HG02870 (cell line): Measurements from ENCODE around the gene PRAMEF13.
"Not testable (repeated sequence)": the region's sequence is repeated elsewhere in the genome, so short reads cannot be mapped to it uniquely, and the experiment has no call there.

Source experiments
- ATAC-seq: cut with Tn5 transposase; IDR thresholded peaks from one replicate; pipeline ENCODE4 v1.9.1; 2021; ENCODE audit warnings: mild to moderate bottlenecking, moderate library complexity; ENCODE audit not compliant: unreplicated experiment

PRAMEF13 gene

DNA sequence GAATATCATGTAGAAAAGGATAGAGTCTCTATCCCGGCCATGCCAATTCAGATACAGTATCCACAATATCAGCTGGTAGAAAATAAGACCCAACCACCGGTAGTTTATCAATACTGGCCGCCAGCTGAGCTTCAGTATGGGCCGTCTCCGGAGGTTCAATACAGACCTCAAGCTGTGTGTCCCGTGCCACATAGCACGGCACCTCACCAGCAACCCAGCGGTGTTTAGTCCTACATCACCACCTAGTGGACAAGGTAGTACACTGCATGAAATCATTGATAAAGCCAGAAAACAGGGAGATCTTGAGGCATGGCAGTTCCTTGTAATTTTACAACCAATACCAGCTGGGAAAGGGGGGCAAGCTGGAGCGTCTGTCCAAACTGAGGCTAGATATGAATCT lies 7.5 kb upstream of the PRAMEF13 start:
- not testable (repeated sequence) for ATAC-seq

DNA sequence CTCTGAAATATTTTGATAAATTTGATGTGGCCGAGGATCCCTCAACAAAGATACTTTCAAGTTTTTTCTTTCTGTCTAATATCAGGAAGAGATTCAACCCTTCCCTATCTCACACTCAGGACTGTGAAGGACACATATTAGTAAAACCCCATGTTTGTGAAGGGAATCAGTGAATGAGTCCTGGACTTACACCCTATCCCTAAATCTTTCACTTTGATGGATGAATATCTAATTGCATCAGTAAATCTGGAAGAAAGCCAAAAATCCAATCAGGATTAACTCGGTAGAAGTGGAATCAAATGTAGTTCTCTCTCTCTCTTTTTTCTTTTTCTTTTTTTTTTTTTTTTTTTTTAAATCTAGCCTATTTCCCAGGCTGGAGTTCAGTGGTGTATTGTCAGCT lies 29.7 kb downstream of the PRAMEF13 start, which contains the start of gene PRAMEF9:
TSS of gene PRAMEF9 (plus strand) at position 301 of the 400 bp plus-strand sequence. CDS start 3,433 bp downstream, outside the sequence.
- ATAC-seq = not testable (repeated sequence)

DNA sequence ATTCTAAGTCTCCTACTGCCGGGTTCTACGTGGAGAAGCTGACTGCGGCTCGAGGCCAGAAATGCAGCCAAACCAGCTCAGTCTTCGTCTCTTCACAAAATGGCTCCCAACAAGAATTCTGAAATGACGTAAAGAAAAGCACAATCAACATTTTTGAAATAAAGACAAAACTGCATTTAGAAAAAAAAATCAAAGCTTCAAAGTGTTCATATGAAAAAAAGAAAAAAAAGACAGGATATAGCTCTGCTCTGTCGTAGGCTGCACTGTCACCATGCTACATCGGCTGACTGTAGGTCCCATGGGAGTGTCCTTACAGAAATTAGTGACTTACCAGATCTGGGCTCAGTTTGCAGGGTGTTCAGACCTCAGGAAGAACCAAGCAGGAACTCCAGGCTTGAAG lies 35.7 kb downstream of the PRAMEF13 start, which contains the start of gene HNRNPCL4:
TSS of gene HNRNPCL4 (minus strand) at position 101 of the 400 bp plus-strand sequence. CDS start 164 bp downstream, outside the sequence.
- not testable (repeated sequence) for ATAC-seq

DNA sequence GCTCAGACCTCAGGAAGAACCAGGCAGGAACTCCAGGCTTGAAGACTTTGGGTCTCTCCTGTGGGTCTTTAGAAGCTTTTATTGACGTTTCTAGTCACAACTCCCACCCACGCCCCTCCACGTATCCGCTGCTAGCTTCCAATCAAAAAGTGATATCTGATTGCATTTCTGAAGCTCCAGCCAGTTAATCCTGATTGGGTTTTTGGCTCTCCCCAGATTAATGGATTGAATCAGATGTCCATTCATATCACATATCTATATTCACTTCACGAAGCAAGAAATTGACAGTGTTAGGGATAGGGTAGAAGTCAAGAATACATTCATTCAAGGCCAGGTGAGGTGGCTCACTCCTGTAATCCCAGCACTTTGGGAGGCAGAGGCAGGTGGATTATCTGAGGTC lies 45.3 kb downstream of the PRAMEF13 start, which contains the start of gene PRAMEF26:
TSS of gene PRAMEF26 (minus strand) at position 101 of the 400 bp plus-strand sequence. CDS start 2,914 bp downstream, outside the sequence.
- ATAC-seq = not testable (repeated sequence)
